ENCODE data around the gene INSL4. TPM values are rescaled to one million over a fixed set of nuclear protein-coding genes. Genes with fewer than 3 reads are reported as not detected.

Gene INSL4
- total and polyA plus RNA-seq, 2 of the 8 experiments (the other 6 are each of a cell fraction or from before 2014, with no cell fraction given): not detected

- Histone ChIP-seq H3K4me1 (replicated peaks in 1 of 4; ENCODE audit: control insufficient read depth in 3 of 4, insufficient read depth in 4 of 4, low read length in 3 of 4) (peaks cover 0 to 8% (median 2%) of the 10 kb centered on the region in 4 experiments; a peak in 4 of 7 replicates), H3K27me3 (replicated peaks in 1 of 4; ENCODE audit: control insufficient read depth in 3 of 4, extremely low read depth in 1 of 4, insufficient read depth in 3 of 4, low read length in 3 of 4) (no peaks in the 10 kb centered on the region), H3K23me2 (ENCODE audit: low read depth, low read length) (no peaks in the 10 kb centered on the region), H3K4me2 (ENCODE audit: insufficient read depth in 1 of 2, low read depth in 2 of 2, low read length in 2 of 2) (no peak overlapping the region), H2AFZ (ENCODE audit: low read length) (no peak overlapping the region), H3K9me3 (ENCODE audit: insufficient read depth in 2 of 2, low read depth in 1 of 2, low read length in 1 of 2) (no peaks in the 10 kb centered on the region; a peak in 2 of 4 replicates), H3K14ac (ENCODE audit: insufficient read length) (no peak overlapping the region), H4K8ac (ENCODE audit: extremely low read depth, insufficient read depth, low read length) (no peak overlapping the region), H3K56ac (replicated peaks; ENCODE audit: insufficient read length, low read depth, low read length) (no peak overlapping the region), H4K91ac (replicated peaks; ENCODE audit: insufficient read length, low read length) (no peak overlapping the region), H3K4ac (replicated peaks; ENCODE audit: insufficient read length, low read depth, low read length) (no peak overlapping the region), H2BK12ac (ENCODE audit: low read depth, low read length) (no peak overlapping the region), H3K79me1 (ENCODE audit: low read depth, low read length) (no peaks in the 10 kb centered on the region), H2BK15ac (ENCODE audit: low read length) (no peak overlapping the region), H4K5ac (ENCODE audit: insufficient read length, low read depth, low read length) (no peak overlapping the region), H3K27ac (ENCODE audit: low read depth, low read length) (no peak overlapping the region), H3K4me3 (ENCODE audit: extremely low read depth in 1 of 4, insufficient read depth in 2 of 4, low read depth in 3 of 4, low read length in 4 of 4) (no peak overlapping the region), H3K9ac (replicated peaks in 1 of 4; ENCODE audit: extremely low read depth in 1 of 4, low read depth in 3 of 4, low read length in 3 of 4) (no peak overlapping the region), H2BK120ac (replicated peaks; ENCODE audit: low read depth, low read length) (no peak overlapping the region), H2BK5ac (ENCODE audit: low read depth, low read length) (no peak overlapping the region), H3K79me2 (ENCODE audit: control insufficient read depth in 1 of 2, insufficient read depth in 2 of 2, low read length in 2 of 2) (no peaks in the 10 kb centered on the region), H2BK20ac (ENCODE audit: low read length) (no peak overlapping the region), H4K20me1 (replicated peaks in 1 of 2; ENCODE audit: control insufficient read depth in 1 of 2, insufficient read depth in 2 of 2, low read length in 2 of 2) (no peaks in the 10 kb centered on the region), H3K36me3 (ENCODE audit: control insufficient read depth in 2 of 4, insufficient read depth in 4 of 4, low read length in 3 of 4) (no peaks in the 10 kb centered on the region), H2AK5ac (ENCODE audit: low read depth, low read length) (no peak overlapping the region), H3K18ac (ENCODE audit: extremely low read depth, low read length) (no peak overlapping the region), H3K23ac (ENCODE audit: insufficient read length) (no peak overlapping the region)
- FAIRE-seq: no peak
- TF ChIP-seq SIN3A (conservative IDR thresholded peaks at IDR 0.05 in 1 of 2, IDR thresholded peaks at IDR 0.05 in 1 of 2; ENCODE audit: low read depth in 1 of 2, low read length in 2 of 2) (no peak), TAF7 (optimal IDR thresholded peaks at IDR 0.05; ENCODE audit: borderline replicate concordance, low read depth, low read length) (no peak), RAD21 (IDR thresholded peaks at IDR 0.05 in 1 of 2, conservative IDR thresholded peaks at IDR 0.05 in 1 of 2; ENCODE audit: low read depth in 2 of 2, low read length in 2 of 2) (no peak), FOSL1 (IDR thresholded peaks at IDR 0.05; ENCODE audit: insufficient read depth, low read depth, low read length) (no peak), CHD1 (IDR thresholded peaks at IDR 0.05; ENCODE audit: low read depth, low read length) (no peak), TBP (IDR thresholded peaks at IDR 0.05; ENCODE audit: low read depth, low read length) (no peak)
- POLR2A ChIA-PET (ENCODE audit: partially characterized antibody): no interaction called here
- CTCF ChIA-PET (ENCODE audit: partially characterized antibody): interaction anchor here (0.6 to 1.4 kb wide), 9 partner anchors 11 to 514 kb away, joined by 3 to 7 read pairs (median 4); no protein-coding TSS in a partner anchor
- no peak for DNase-seq (ENCODE audit: low read depth in 1 of 2, low spot score in 2 of 2)
Measured at GRCh38 chr9:5264219-5264595, 33.0 kb downstream of the INSL4 start.
